HepG2 (cell line): Measurements from ENCODE around the gene AZU1. TPM values are rescaled to one million over a fixed set of nuclear protein-coding genes. Genes with fewer than 3 reads are reported as not detected.
A peak's percentile ranks its signal among the peaks of the same experiment; 100 is the strongest.

ENCODE experiments used
- BCL3 ChIP-seq: sonication (generic); formaldehyde crosslinking; IDR thresholded peaks from 2 replicates; pipeline ENCODE4 v1.5.1; 2020; ENCODE audit warnings: mild to moderate bottlenecking, missing genetic modification reagents, moderate library complexity
- CHD4 ChIP-seq: fragments of 200-600 bp; sonication (generic); IDR thresholded peaks from 2 replicates; pipeline ENCODE4 v1.7.0; 2017; ENCODE audit warnings: mild to moderate bottlenecking, low read length, borderline replicate concordance
- E2F2 ChIP-seq: sonication (generic); formaldehyde crosslinking; IDR thresholded peaks from 2 replicates; pipeline ENCODE4 v1.4.0; 2020; ENCODE audit warnings: missing genetic modification reagents, borderline replicate concordance
- HMGXB4 ChIP-seq, 2 experiments: sonication (generic) in 1 of 2; formaldehyde crosslinking in 1 of 2; IDR thresholded peaks; 2 replicates each; pipeline versions ENCODE4 v1.4.0 to v1.6.1; 2018 to 2020; ENCODE audit warnings: missing genetic modification reagents in 2 of 2, borderline replicate concordance in 1 of 2, low read depth in 1 of 2, mild to moderate bottlenecking in 1 of 2, missing biosample characterization in 1 of 2
- HNF1B ChIP-seq: sonication (generic); formaldehyde crosslinking; IDR thresholded peaks from 2 replicates; pipeline ENCODE4 v1.5.1; 2020; ENCODE audit warnings: mild to moderate bottlenecking, moderate library complexity, missing genetic modification reagents
- HOMEZ ChIP-seq: IDR thresholded peaks from 2 replicates; pipeline ENCODE4 v1.6.1; 2016; ENCODE audit warnings: low read depth
- IKZF5 ChIP-seq: IDR thresholded peaks from 2 replicates; pipeline ENCODE4 v1.6.1; 2018; ENCODE audit warnings: missing genetic modification reagents, mild to moderate bottlenecking, missing compliant biosample characterization
- ISX ChIP-seq: sonication (generic); formaldehyde crosslinking; conservative IDR thresholded peaks from 2 replicates; pipeline ENCODE4 v1.5.0; 2020; ENCODE audit warnings: missing genetic modification reagents
- KLF11 ChIP-seq: IDR thresholded peaks from 2 replicates; pipeline ENCODE4 v1.6.1; 2016; ENCODE audit warnings: missing compliant biosample characterization
- KLF6 ChIP-seq: IDR thresholded peaks from 2 replicates; pipeline ENCODE4 v1.8.0; 2016; ENCODE audit warnings: missing biosample characterization, missing genetic modification reagents
- NR2F6 ChIP-seq, 2 experiments: IDR thresholded peaks; 2 replicates each; pipeline ENCODE4 v1.6.1; 2016; ENCODE audit warnings: antibody characterized with exemption in 1 of 2, mild to moderate bottlenecking in 1 of 2
- SATB2 ChIP-seq: sonication (generic); formaldehyde crosslinking; IDR thresholded peaks from 2 replicates; pipeline ENCODE4 v1.5.0; 2020; ENCODE audit warnings: missing genetic modification reagents
- SSRP1 ChIP-seq: IDR thresholded peaks from 2 replicates; pipeline ENCODE4 v1.6.1; 2016; ENCODE audit warnings: control low read depth
- UBTF ChIP-seq: sonication (generic); formaldehyde crosslinking; IDR thresholded peaks from 2 replicates; pipeline ENCODE4 v1.4.0; 2020; ENCODE audit warnings: mild to moderate bottlenecking, missing genetic modification reagents
- ZNF160 ChIP-seq: sonication (generic); formaldehyde crosslinking; IDR thresholded peaks from 2 replicates; pipeline ENCODE4 v1.8.0; 2022; ENCODE audit warnings: mild to moderate bottlenecking, inconsistent platforms, missing genetic modification reagents
- ZNF543 ChIP-seq: sonication (generic); formaldehyde crosslinking; IDR thresholded peaks from 2 replicates; pipeline ENCODE4 v1.4.0; 2020; ENCODE audit warnings: mild to moderate bottlenecking, missing genetic modification reagents
- ZNF549 ChIP-seq: sonication (generic); formaldehyde crosslinking; IDR thresholded peaks from 2 replicates; pipeline ENCODE4 v1.5.0; 2020; ENCODE audit warnings: missing genetic modification reagents
- polyA plus RNA-seq, 8 experiments: library from polyadenylated mRNA; depleted of rRNA in 3 of 8; stranded (reverse) in 7 of 8; unstranded in 1 of 8; fragments of >200 nt; fragmentation: Illumina TruSeq in 4 of 8; extraction: Trizol in 4 of 8; gene quantifications; 2 replicates each; pipeline versions ENCODE4 v1.2.1 to v1.2.3, GENCODE V29; 2011 to 2016; ENCODE audit warnings: low read depth in 4 of 8, missing spikeins in 1 of 8, mixed read lengths in 1 of 8; ENCODE audit not compliant: insufficient read depth in 1 of 8
- total RNA-seq, 5 experiments: library from RNA; depleted of rRNA; stranded (reverse); fragments of >200 nt; fragmentation: Illumina TruSeq; extraction: Trizol; gene quantifications; 2 replicates each; pipeline ENCODE4 v1.2.3, GENCODE V29; 2016; ENCODE audit warnings: low read depth in 1 of 5

AZU1 gene
- total and polyA plus RNA-seq, 2 of the 13 experiments (the other 11 are each of a cell fraction or from before 2014, with no cell fraction given), result not detected

- peak in 1 of 2 experiments; percentile 70; a peak in 1 of 4 replicates for TF ChIP-seq HMGXB4 (CRISPR knock-in tag; IDR thresholded peaks at IDR 0.05; ENCODE audit: borderline replicate concordance in 1 of 2, low read depth in 1 of 2)
- TF ChIP-seq ZNF549 (CRISPR knock-in tag), result no peak
- peak; percentile 85 for TF ChIP-seq IKZF5 (CRISPR knock-in tag)
- peak; percentile 87 for TF ChIP-seq KLF11 (CRISPR knock-in tag)
- TF ChIP-seq NR2F6 (IDR thresholded peaks at IDR 0.05), result no peak
- peak; percentile 59; the same call in 1 of the 2 replicates for TF ChIP-seq NR2F6 (CRISPR knock-in tag; IDR thresholded peaks at IDR 0.05)
- TF ChIP-seq ZNF543, result 0 out of 2 replicates have a peak, but pooled peaks have one; percentile 41
- TF ChIP-seq SATB2 (CRISPR knock-in tag), result peak; percentile 90
- no peak for TF ChIP-seq ZNF160 (CRISPR knock-in tag)
- peak; percentile 57 for TF ChIP-seq UBTF (CRISPR knock-in tag)
- peak; percentile 48; the same call in 1 of the 2 replicates for TF ChIP-seq HOMEZ
- peak; percentile 87; the same call in 1 of the 2 replicates for TF ChIP-seq HNF1B (CRISPR knock-in tag)
- TF ChIP-seq KLF6 (CRISPR knock-in tag), result peak; percentile 88
- TF ChIP-seq SSRP1 (CRISPR knock-in tag), result no peak
- TF ChIP-seq E2F2, result no peak
- TF ChIP-seq BCL3, result peak; percentile 75; the same call in 1 of the 2 replicates
- TF ChIP-seq ISX (CRISPR knock-in tag), result peak; percentile 88; the same call in 1 of the 2 replicates
- no peak for TF ChIP-seq CHD4
Measured at GRCh38 chr19:778910-779653, 48.6 kb upstream of the AZU1 start (continued).
